UCSD-AML1 (cell line): ENCODE measurements around the gene BIVM.

ENCODE experiments used
- DNase-seq: peaks from one replicate; lab custom pipeline; 2025; ENCODE audit not compliant: unreplicated experiment; lab: John Stamatoyannopoulos, UW

BIVM gene

GRCh38 chr13:102784483-102784882, 14.4 kb upstream of the BIVM start:
- DNase-seq = no peak

GRCh38 chr13:102788683-102789082, 10.2 kb upstream of the BIVM start:
- no peak for DNase-seq

GRCh38 chr13:102792396-102792795, 6.5 kb upstream of the BIVM start:
- no peak for DNase-seq

- no peak for DNase-seq
Measured at GRCh38 chr13:102793611-102794355, 5.1 kb upstream of the BIVM start.

GRCh38 chr13:102799426-102800144, 666 bp downstream of the BIVM start:
- DNase-seq = no peak

GRCh38 chr13:102800145-102801041, 1.5 kb downstream of the BIVM start:
- peak; percentile 89 for DNase-seq

- no peak for DNase-seq
Measured at GRCh38 chr13:102805680-102806079, 6.8 kb downstream of the BIVM start.

- DNase-seq = no peak
Measured at GRCh38 chr13:102807699-102808098, 8.8 kb downstream of the BIVM start.

GRCh38 chr13:102812611-102813287, 13.8 kb downstream of the BIVM start:
- DNase-seq = no peak

GRCh38 chr13:102814025-102814607, 15.2 kb downstream of the BIVM start:
- DNase-seq = no peak

GRCh38 chr13:102814793-102815192, 15.9 kb downstream of the BIVM start:
- DNase-seq = no peak

GRCh38 chr13:102815788-102816187, 16.9 kb downstream of the BIVM start:
- no peak for DNase-seq

- DNase-seq = no peak
Measured at GRCh38 chr13:102816708-102817107, 17.8 kb downstream of the BIVM start.

GRCh38 chr13:102817241-102817640, 18.3 kb downstream of the BIVM start:
- no peak for DNase-seq

GRCh38 chr13:102817907-102818306, 19.0 kb downstream of the BIVM start:
- DNase-seq = no peak

- DNase-seq = no peak
Measured at GRCh38 chr13:102825400-102825799, 26.5 kb downstream of the BIVM start.

- no peak for DNase-seq
Measured at GRCh38 chr13:102825921-102826706, 27.2 kb downstream of the BIVM start.

- no peak for DNase-seq
Measured at GRCh38 chr13:102830646-102831045, 31.7 kb downstream of the BIVM start.

- DNase-seq = no peak
Measured at GRCh38 chr13:102836471-102836870, 37.6 kb downstream of the BIVM start.

- no peak for DNase-seq
Measured at GRCh38 chr13:102838273-102838672, 39.4 kb downstream of the BIVM start.
